HG03039 (cell line): ENCODE data around the gene ROM1.
A peak's percentile ranks its signal among the peaks of the same experiment; 100 is the strongest.
"Not testable (repeated sequence)": the region's sequence is repeated elsewhere in the genome, so short reads cannot be mapped to it uniquely, and the experiment has no call there.

ENCODE experiments used
- ATAC-seq: cut with Tn5 transposase; IDR thresholded peaks from one replicate; pipeline ENCODE4 v1.9.1; 2021; ENCODE audit warnings: mild to moderate bottlenecking, moderate library complexity; ENCODE audit not compliant: unreplicated experiment

ROM1 gene

GRCh38 chr11:62648185-62648966, 35.3 kb downstream of the ROM1 start:
- no peak for ATAC-seq

- no peak for ATAC-seq
Measured at GRCh38 chr11:62648967-62649364, 35.9 kb downstream of the ROM1 start.

- ATAC-seq: no peak
Measured at GRCh38 chr11:62649486-62649885, 36.4 kb downstream of the ROM1 start.

GRCh38 chr11:62650283-62650682, 37.2 kb downstream of the ROM1 start:
- not testable (repeated sequence) for ATAC-seq

GRCh38 chr11:62652161-62653006, 39.3 kb downstream of the ROM1 start:
- ATAC-seq: no peak

GRCh38 chr11:62654297-62654696, 41.2 kb downstream of the ROM1 start:
- no peak for ATAC-seq

GRCh38 chr11:62656796-62657429, 43.9 kb downstream of the ROM1 start:
- ATAC-seq: no peak

GRCh38 chr11:62664405-62665074, 51.5 kb downstream of the ROM1 start:
- peak; percentile 30 for ATAC-seq
